GM18517 (cell line): ENCODE measurements around the gene DTNBP1.

ENCODE experiments used
- ATAC-seq: cut with Tn5 transposase; IDR thresholded peaks from one replicate; pipeline ENCODE4 v1.9.1; 2021; ENCODE audit warnings: mild to moderate bottlenecking, moderate library complexity; ENCODE audit not compliant: unreplicated experiment

Gene DTNBP1

GRCh38 chr6:15504581-15505350 lies 158.1 kb downstream of the DTNBP1 start:
- ATAC-seq, result no peak

GRCh38 chr6:15504040-15504495 lies 158.8 kb downstream of the DTNBP1 start:
- no peak for ATAC-seq

- ATAC-seq, result no peak
These were observed 159.5 kb downstream of the DTNBP1 start for GRCh38 chr6:15503346-15503680.

GRCh38 chr6:15502446-15503345 lies 160.1 kb downstream of the DTNBP1 start:
- no peak for ATAC-seq

- ATAC-seq, result no peak
These were observed 160.9 kb downstream of the DTNBP1 start for GRCh38 chr6:15501826-15502445.

GRCh38 chr6:15500901-15501825 lies 161.7 kb downstream of the DTNBP1 start:
- no peak for ATAC-seq

- ATAC-seq, result no peak
These were observed 162.6 kb downstream of the DTNBP1 start for GRCh38 chr6:15500078-15500740.

- ATAC-seq, result no peak
These were observed 163.2 kb downstream of the DTNBP1 start for GRCh38 chr6:15499591-15499990.

GRCh38 chr6:15499125-15499524 lies 163.7 kb downstream of the DTNBP1 start:
- ATAC-seq, result no peak

GRCh38 chr6:15498640-15499039 lies 164.2 kb downstream of the DTNBP1 start:
- no peak for ATAC-seq

- ATAC-seq, result no peak
These were observed 166.3 kb downstream of the DTNBP1 start for GRCh38 chr6:15496345-15497131.

GRCh38 chr6:15495375-15495901 lies 167.4 kb downstream of the DTNBP1 start:
- ATAC-seq, result no peak

GRCh38 chr6:15493437-15494168 lies 169.2 kb downstream of the DTNBP1 start:
- no peak for ATAC-seq

- ATAC-seq, result no peak
These were observed 170.9 kb downstream of the DTNBP1 start for GRCh38 chr6:15491986-15492269.

- ATAC-seq, result no peak
These were observed 171.4 kb downstream of the DTNBP1 start for GRCh38 chr6:15491255-15491985.

GRCh38 chr6:15490242-15491100 lies 172.4 kb downstream of the DTNBP1 start:
- no peak for ATAC-seq
